ENCODE data around the gene FLCN. TPM values are rescaled to one million over a fixed set of nuclear protein-coding genes. Genes with fewer than 3 reads are reported as not detected.

FLCN gene
- total and polyA plus RNA-seq, 5 donors from 2014 or later: 6.6 to 60.5 (median 8.0) TPM

Other genes with a start within 250 kb of the FLCN start
- 234 TPM for gene MPRIP, start 194.7 kb downstream of the FLCN start, total RNA-seq
- gene MPRIP, start 194.7 kb downstream of the FLCN start, polyA plus RNA-seq: 10 to 100 TPM; 49.0 to 88.5 (median 55.8) TPM
- gene PLD6, start 30.8 kb downstream of the FLCN start, total RNA-seq: 9.4 TPM
- gene PLD6, start 30.8 kb downstream of the FLCN start, polyA plus RNA-seq: 10 to 100 TPM in 3 of 4 donors, 1 to 10 TPM in 1; 8.9 to 19.3 (median 16.0) TPM
- gene COPS3, start 44.1 kb upstream of the FLCN start, total RNA-seq: 92.1 TPM
- 100 to 1,000 TPM in 2 of 4 donors, 10 to 100 TPM in 2; 98.5 to 123 (median 106) TPM for gene COPS3, start 44.1 kb upstream of the FLCN start, polyA plus RNA-seq
- gene NT5M, start 66.2 kb upstream of the FLCN start, total RNA-seq: 3.9 TPM
- gene NT5M, start 66.2 kb upstream of the FLCN start, polyA plus RNA-seq: 1 to 10 TPM in 2 of 4 donors, under 1 TPM in 2; 0.75 to 2.0 (median 1.4) TPM
- 21.6 TPM for gene MED9, start 239.8 kb upstream of the FLCN start, total RNA-seq
- gene MED9, start 239.8 kb upstream of the FLCN start, polyA plus RNA-seq: 10 to 100 TPM; 13.7 to 16.6 (median 15.9) TPM

Data from CD4-positive, CD25-positive, alpha-beta regulatory T cell (primary cell).